ENCODE measurements around the gene VAV2.
"Not testable (repeated sequence)": the region's sequence is repeated elsewhere in the genome, so short reads cannot be mapped to it uniquely, and the experiment has no call there.

Gene VAV2

GRCh38 chr9:133768859-133769510 is 223.1 kb downstream of the VAV2 start:
- POLR2A ChIA-PET (ENCODE audit: low non-redundant PET) = no interaction called here
- DNase-seq (ENCODE audit: low spot score) = no peak
- no peak for TF ChIP-seq CTCF (conservative IDR thresholded peaks at IDR 0.05; ENCODE audit: low read depth)
- H3K27ac ChIP-seq = peak overlapping the region; percentile 2; the same call in 1 of the 2 replicates
- CTCF ChIA-PET = interaction anchor here (1.0 to 2.9 kb wide), 3 partner anchors 13 to 226 kb away, joined by 4 to 15 read pairs (median 12); no protein-coding TSS in a partner anchor

GRCh38 chr9:133768371-133768858 is 223.7 kb downstream of the VAV2 start:
- no peak overlapping the region; the same call in 1 of the 2 replicates for H3K27ac ChIP-seq
- no peak for DNase-seq (ENCODE audit: low spot score)
- ChIA-PET POLR2A (ENCODE audit: low non-redundant PET) (no interaction called here), CTCF (interaction anchor here (0.5 to 2.9 kb wide), 4 partner anchors 14 to 227 kb away, joined by 3 to 15 read pairs (median 9); no protein-coding TSS in a partner anchor)
- TF ChIP-seq CTCF (conservative IDR thresholded peaks at IDR 0.05; ENCODE audit: low read depth) = no peak

DNA sequence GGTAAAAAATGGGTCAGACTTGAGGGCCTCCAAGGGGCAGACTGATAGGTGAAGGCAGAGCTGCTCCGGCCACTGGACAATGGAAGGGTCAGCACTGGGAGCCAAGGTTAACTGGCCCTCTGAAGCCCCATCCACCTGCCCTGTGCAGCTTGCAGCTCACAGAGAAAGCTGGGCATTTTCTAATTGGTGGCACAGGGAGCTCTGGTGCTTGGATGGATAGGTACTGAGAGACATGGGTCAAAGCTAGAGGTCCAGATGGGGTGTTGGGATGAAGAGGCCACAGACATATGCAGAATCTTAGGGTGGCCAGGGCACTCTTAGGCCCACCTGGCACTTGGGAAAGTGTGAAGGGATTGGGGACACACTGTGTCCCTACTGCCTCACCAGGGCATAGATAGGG is 224.5 kb downstream of the VAV2 start:
- CTCF ChIA-PET = no interaction called here
- DNase-seq (ENCODE audit: low spot score) = no peak

GRCh38 chr9:133767008-133767407 is 225.1 kb downstream of the VAV2 start:
- no peak for TF ChIP-seq CTCF (conservative IDR thresholded peaks at IDR 0.05; ENCODE audit: low read depth)
- ChIA-PET CTCF (no interaction called here), POLR2A (ENCODE audit: low non-redundant PET) (no interaction called here)
- DNase-seq (ENCODE audit: low spot score) = no peak
- no peak overlapping the region for H3K27ac ChIP-seq

More for the DNA sequence above, 224.5 kb downstream of the VAV2 start:
- POLR2A ChIA-PET (ENCODE audit: low non-redundant PET) = no interaction called here
- no peak overlapping the region for H3K27ac ChIP-seq
- no peak for TF ChIP-seq CTCF (conservative IDR thresholded peaks at IDR 0.05; ENCODE audit: low read depth)

DNA sequence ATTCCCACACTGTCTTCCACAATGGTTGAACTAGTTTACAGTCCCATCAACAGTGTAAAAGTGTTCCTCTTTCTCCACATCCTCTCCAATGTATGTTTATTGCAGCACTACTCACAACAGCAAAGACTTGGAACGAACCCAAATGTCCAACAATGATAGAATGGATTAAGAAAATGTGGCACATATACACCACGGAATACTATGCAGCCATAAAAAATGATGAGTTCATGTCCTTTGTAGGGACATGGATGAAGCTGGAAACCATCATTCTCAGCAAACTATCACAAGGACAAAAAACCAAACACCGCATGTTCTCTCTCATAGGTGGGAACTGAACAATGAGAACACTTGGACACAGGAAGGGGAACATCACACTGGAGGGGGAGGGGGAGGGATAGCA is 225.9 kb downstream of the VAV2 start:
- H3K27ac ChIP-seq; POLR2A ChIA-PET (ENCODE audit: low non-redundant PET); DNase-seq (ENCODE audit: low spot score); CTCF ChIA-PET: not testable (repeated sequence)

DNA sequence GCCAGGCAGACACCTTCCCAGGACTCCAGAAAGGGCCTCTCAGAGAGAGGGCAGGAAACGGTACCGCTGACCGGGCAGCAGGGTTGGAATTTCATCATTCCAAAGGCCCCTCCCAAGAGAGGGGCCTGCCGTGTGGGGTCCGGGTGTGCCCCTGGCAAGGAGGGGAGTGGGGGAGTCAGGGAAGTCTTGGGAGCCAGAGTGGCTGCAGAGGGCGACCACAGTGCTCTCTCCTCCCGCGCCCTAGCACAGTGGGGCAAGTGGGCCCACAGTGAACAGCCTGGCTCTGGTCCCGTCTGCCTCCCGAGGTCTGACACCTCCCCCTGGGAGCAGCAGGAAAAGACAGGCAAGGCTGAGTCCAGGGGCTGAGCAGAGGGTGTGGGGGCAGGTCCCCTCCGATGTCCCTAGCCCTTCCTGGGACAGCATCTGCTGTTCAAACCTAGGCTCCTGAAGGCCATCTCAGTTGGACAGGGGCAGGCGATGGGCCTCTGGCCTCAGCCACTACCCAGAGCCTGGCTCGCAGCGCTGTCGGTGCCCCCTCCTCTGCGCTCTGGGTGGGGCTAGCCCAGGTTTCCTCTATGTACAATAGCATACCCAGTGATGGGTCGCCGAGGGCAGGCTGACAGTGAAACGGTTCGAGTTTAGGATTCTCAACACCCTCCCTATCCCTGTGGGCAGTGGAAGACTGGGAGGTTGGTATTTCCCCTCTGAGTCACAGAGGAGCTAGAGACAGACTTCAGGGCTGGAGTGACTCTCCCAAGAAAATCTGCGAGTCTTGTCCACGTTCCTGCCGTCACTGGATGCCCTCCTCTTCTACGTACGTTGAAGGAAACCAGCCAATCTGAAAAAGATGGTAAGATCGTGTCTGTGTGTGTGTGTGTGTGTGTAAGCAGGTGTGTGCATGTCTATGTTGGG is 228.6 kb downstream of the VAV2 start:
- DNase-seq (ENCODE audit: low spot score) = no peak
- POLR2A ChIA-PET (ENCODE audit: low non-redundant PET) = no interaction called here
- CTCF ChIA-PET = no interaction called here
- peak overlapping the region; percentile 24 for H3K27ac ChIP-seq
- TF ChIP-seq CTCF (conservative IDR thresholded peaks at IDR 0.05; ENCODE audit: low read depth) = no peak

All from RWPE1 (cell line).